K562 (cell line): ENCODE measurements around the gene HIF1AN. TPM values are rescaled to one million over a fixed set of nuclear protein-coding genes. Genes with fewer than 3 reads are reported as not detected.

Experiments used
- ATAC-seq: fragments of 200-7000 bp; cut with Tn5 transposase; 3 replicates; pipeline ENCODE4 v1.9.1; 2020; ENCODE audit warnings: moderate library complexity
- BruUV-seq: library from RNA; stranded (reverse); fragments of 400-500 nt; replicated peaks from 2 replicates; lab custom pipeline; 2021; lab: Mats Ljungman, UMichigan
- CTCF ChIA-PET: fragments of 300-600 bp; formaldehyde crosslinking; extraction: SDS; loops from one replicate; lab custom pipeline; 2021; ENCODE audit warnings: low intra/inter-chr PET ratio; lab: Yijun Ruan, JAX
- POLR2A ChIA-PET: fragments of 300-600, 350-650 bp; sonication (Branson Sonifier 250); formaldehyde crosslinking; extraction: SDS; loops from one replicate; lab custom pipeline; 2021; ENCODE audit warnings: antibody characterized with exemption, inconsistent platforms; lab: Yijun Ruan, JAX
- DNase-seq, 4 experiments: peaks; one replicate each; pipeline versions ENCODE4 v3.0.0 to v3.0.0-alpha.2; 2011 to 2018; ENCODE audit warnings: low spot score in 3 of 4, mixed read lengths in 3 of 4; ENCODE audit errors: extremely low read depth in 1 of 4
- FAIRE-seq: peaks from 2 replicates; lab custom pipeline; 2011; peaks lifted over from hg19 to GRCh38; lab: Jason Lieb, UNC
- H2AFZ ChIP-seq: 2 replicates; pipeline ENCODE4 v1.6.0; 2011; ENCODE audit warnings: low read depth, low read length, control low read depth, inconsistent platforms
- H3K27ac ChIP-seq: fragments of 200-600 bp; 3 replicates; pipeline ENCODE4 v1.8.0; 2011; ENCODE audit warnings: low read depth, mild to moderate bottlenecking, control low read depth, inconsistent platforms, low read length, moderate library complexity, mixed read lengths; ENCODE audit errors: extremely low read depth
- H3K27me3 ChIP-seq, 2 experiments: fragments of 300-600 bp in 1 of 2; 2 replicates in 1 of 2; 3 replicates in 1 of 2; pipeline versions ENCODE4 v1.6.0 to v1.8.0; 2011; ENCODE audit warnings: inconsistent platforms in 2 of 2, low read length in 2 of 2, mild to moderate bottlenecking in 1 of 2, mixed read lengths in 1 of 2, moderate library complexity in 1 of 2; ENCODE audit not compliant: control insufficient read depth in 2 of 2, insufficient read depth in 2 of 2
- H3K36me3 ChIP-seq: fragments of 300-600 bp; 3 replicates; pipeline ENCODE4 v1.8.0; 2011; ENCODE audit warnings: mild to moderate bottlenecking, low read length, inconsistent platforms; ENCODE audit not compliant: control insufficient read depth, insufficient read depth
- H3K4me1 ChIP-seq, 2 experiments: fragments of 200-600 bp in 1 of 2; replicated peaks in 1 of 2; 2 replicates in 1 of 2; 3 replicates in 1 of 2; pipeline versions ENCODE4 v1.5.1 to v1.8.0; 2011; ENCODE audit warnings: inconsistent platforms in 2 of 2, low read length in 2 of 2, mild to moderate bottlenecking in 1 of 2, mixed read lengths in 1 of 2, moderate library complexity in 1 of 2; ENCODE audit not compliant: control insufficient read depth in 2 of 2, insufficient read depth in 2 of 2
- H3K4me2 ChIP-seq: 2 replicates; pipeline ENCODE4 v1.6.1; 2011; ENCODE audit warnings: low read length, control low read depth, inconsistent platforms, mixed read lengths; ENCODE audit not compliant: insufficient read depth
- H3K4me3 ChIP-seq: fragments of 200-600 bp; sonication (generic), shearing (Covaris generic); 2 replicates; pipeline ENCODE4 v1.5.1; 2016; ENCODE audit warnings: control low read depth, inconsistent platforms
- H3K79me2 ChIP-seq: fragments of 200-600 bp; 3 replicates; pipeline ENCODE4 v1.8.0; 2011; ENCODE audit warnings: low read length, inconsistent platforms; ENCODE audit not compliant: control insufficient read depth, insufficient read depth
- H3K9ac ChIP-seq, 2 experiments: 2 replicates each; pipeline versions ENCODE4 v1.6.0 to v1.6.1; 2011; ENCODE audit warnings: low read depth in 2 of 2, low read length in 2 of 2, control low read depth in 1 of 2, inconsistent platforms in 1 of 2, mild to moderate bottlenecking in 1 of 2, mixed read lengths in 1 of 2; ENCODE audit not compliant: insufficient read depth in 1 of 2
- H3K9me1 ChIP-seq: one replicate; pipeline ENCODE4 v1.6.0; 2011; ENCODE audit warnings: inconsistent platforms, mild to moderate bottlenecking, low read length, moderate library complexity; ENCODE audit not compliant: control insufficient read depth, insufficient read depth
- H3K9me3 ChIP-seq: replicated peaks from 2 replicates; pipeline ENCODE4 v1.5.1; 2011; ENCODE audit warnings: low read depth, low read length, inconsistent platforms; ENCODE audit not compliant: control insufficient read depth, insufficient read depth
- H4K20me1 ChIP-seq: replicated peaks from 2 replicates; pipeline ENCODE4 v1.6.1; 2011; ENCODE audit warnings: low read length, inconsistent platforms, mixed read lengths; ENCODE audit not compliant: control insufficient read depth, insufficient read depth
- MTF1 ChIP-seq: fragments of 250-450 bp; sonication (Bioruptor Pico); IDR thresholded peaks from 2 replicates; pipeline ENCODE4 v1.9.0; 2021; ENCODE audit warnings: moderate library complexity, mild to moderate bottlenecking, inconsistent platforms, borderline replicate concordance
- RERE ChIP-seq: sonication (generic); formaldehyde crosslinking; IDR thresholded peaks from 2 replicates; pipeline ENCODE4 v1.8.0; 2023; ENCODE audit warnings: missing genetic modification reagents, mild to moderate bottlenecking, borderline replicate concordance
- RFX7 ChIP-seq: fragments of 250-450 bp; sonication (Bioruptor Pico); IDR thresholded peaks from 2 replicates; pipeline ENCODE4 v1.5.1; 2021; ENCODE audit warnings: mild to moderate bottlenecking
- WGBS: fragments of 100-300 bp; shearing (Covaris generic); methylation state at CpG from one replicate; pipeline ENCODE4 v1.1.6; 2016; ENCODE audit warnings: low coverage, mixed read lengths; ENCODE audit not compliant: insufficient coverage; ENCODE audit errors: missing lambda C conversion rate; 5-methylcytosine and 5-hydroxymethylcytosine counted together
- in situ Hi-C: fragments of 300-500 bp; cut with MboI; formaldehyde crosslinking; loops from 4 replicates; pipeline ENCODE4 v1.15.0; 2018; ENCODE audit warnings: inconsistent platforms, mixed read lengths
- intact Hi-C: fragments of 100-400 bp; cut with micrococcal nuclease; formaldehyde crosslinking; loops from 2 replicates; pipeline ENCODE4 v1.14.2; 2022
- polyA plus RNA-seq, 8 experiments: library from polyadenylated mRNA; depleted of rRNA in 4 of 8; stranded (reverse) in 5 of 8; unstranded in 3 of 8; fragments of >200 nt; fragmentation: Nextera tagmentation in 2 of 8; fragmentation: Illumina TruSeq in 1 of 8; extraction: Ambion mirVana in 2 of 8; extraction: Trizol in 1 of 8; gene quantifications; 2 replicates each; pipeline versions ENCODE4 v1.2.1 to v1.2.3, GENCODE V29; 2011 to 2014; ENCODE audit warnings: inconsistent platforms in 1 of 8, missing spikeins in 1 of 8
- total RNA-seq, 7 experiments: library from RNA; depleted of rRNA in 6 of 7; stranded (reverse); fragments of >200 nt in 6 of 7; fragmentation: Illumina TruSeq in 2 of 7; extraction: Trizol in 2 of 7; gene quantifications; 2 replicates each; pipeline versions ENCODE4 v1.2.1 to v1.2.3, GENCODE V29; 2011 to 2021; ENCODE audit warnings: low replicate concordance in 1 of 7
- TF ChIP-seq, protein P1 (sequence below), 2 experiments: fragments of 450-650 bp in 1 of 2; sonication (generic) in 1 of 2; formaldehyde crosslinking in 1 of 2; IDR thresholded peaks in 1 of 2; conservative IDR thresholded peaks in 1 of 2; 2 replicates each; pipeline versions ENCODE4 v1.6.1 to v1.8.1; 2016 to 2023; ENCODE audit warnings: mild to moderate bottlenecking in 2 of 2, moderate library complexity in 2 of 2, inconsistent platforms in 1 of 2, missing genetic modification reagents in 1 of 2

Gene HIF1AN
- total and polyA plus RNA-seq, 9 of the 15 experiments (the other 6 are each of a cell fraction or from before 2014, with no cell fraction given): 1.2 to 16.8 (median 6.9) TPM

GRCh38 chr10:100598166-100598565 is 62.4 kb downstream of the HIF1AN start (continued):
- TF ChIP-seq RERE (CRISPR knock-in tag): no peak
- no peak for TF ChIP-seq MTF1

DNA sequence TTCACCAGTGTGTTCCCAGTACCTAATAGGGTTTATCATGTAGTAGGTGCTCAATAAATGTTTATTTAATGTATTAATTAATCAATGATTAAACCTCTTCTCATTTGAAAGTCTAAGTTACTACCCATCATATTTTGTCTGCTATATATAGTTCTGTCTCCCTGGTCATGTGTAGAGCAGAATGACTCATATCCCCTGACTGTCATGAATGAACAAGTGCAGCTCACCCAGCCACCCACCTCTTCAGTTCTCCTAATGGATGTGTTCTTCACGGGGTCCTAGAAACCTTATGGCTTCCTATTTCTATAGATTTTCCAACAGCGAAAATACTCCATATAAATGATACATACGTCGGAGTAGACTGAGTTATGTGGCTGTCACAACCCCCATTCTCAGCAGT is 64.5 kb downstream of the HIF1AN start:
- H4K20me1 ChIP-seq: no peaks in the 10 kb centered on the region
- intact Hi-C loops: no loop called here
- DNase-seq (no peak), FAIRE-seq (no peak), ATAC-seq (no peak)
- H3K9me1 ChIP-seq: no peaks in the 10 kb centered on the region
- no peak overlapping the region for H3K9ac ChIP-seq
- CTCF ChIA-PET: no interaction called here
- H3K27me3 ChIP-seq: peaks cover 0 to 15% of the 10 kb centered on the region in 2 experiments; a peak in 2 of 5 replicates
- no peaks in the 10 kb centered on the region for H3K36me3 ChIP-seq
- H3K27ac ChIP-seq: no peak overlapping the region
- no peaks in the 10 kb centered on the region for H3K79me2 ChIP-seq
- no TSS peak for BruUV-seq
- H3K4me3 ChIP-seq: no peak overlapping the region
- H3K4me2 ChIP-seq: no peak overlapping the region
- H2AFZ ChIP-seq: no peak overlapping the region
- TF ChIP-seq RFX7 (CRISPR knock-in tag): no peak
- TF ChIP-seq, protein P1, sequence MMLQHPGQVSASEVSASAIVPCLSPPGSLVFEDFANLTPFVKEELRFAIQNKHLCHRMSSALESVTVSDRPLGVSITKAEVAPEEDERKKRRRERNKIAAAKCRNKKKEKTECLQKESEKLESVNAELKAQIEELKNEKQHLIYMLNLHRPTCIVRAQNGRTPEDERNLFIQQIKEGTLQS (IDR thresholded peaks at IDR 0.05): 0 out of 2 replicates have a peak, but pooled peaks have one; percentile 8
- TF ChIP-seq, protein P1 (CRISPR knock-in tag; conservative IDR thresholded peaks at IDR 0.05): no peak
- in situ Hi-C loops: no loop called here
- H3K4me1 ChIP-seq: no peaks in the 10 kb centered on the region
- POLR2A ChIA-PET: no interaction called here
- no peaks in the 10 kb centered on the region for H3K9me3 ChIP-seq
- 2% methylated on average over 4 of the region's 4 CpGs for WGBS
